Stimulated activated CD8-positive, alpha-beta memory T cell treated with anti-CD3 and anti-CD28 coated beads, Interleukin-15, amount 100 ng/mL, for 1 hour (primary cell): Measurements from ENCODE around the gene RRP15.
"Not testable (repeated sequence)": the region's sequence is repeated elsewhere in the genome, so short reads cannot be mapped to it uniquely, and the experiment has no call there.

Source experiments
- DNase-seq: peaks from one replicate; pipeline ENCODE4 v3.0.0-alpha.2; 2020; ENCODE audit warnings: low read depth

Gene RRP15

DNA sequence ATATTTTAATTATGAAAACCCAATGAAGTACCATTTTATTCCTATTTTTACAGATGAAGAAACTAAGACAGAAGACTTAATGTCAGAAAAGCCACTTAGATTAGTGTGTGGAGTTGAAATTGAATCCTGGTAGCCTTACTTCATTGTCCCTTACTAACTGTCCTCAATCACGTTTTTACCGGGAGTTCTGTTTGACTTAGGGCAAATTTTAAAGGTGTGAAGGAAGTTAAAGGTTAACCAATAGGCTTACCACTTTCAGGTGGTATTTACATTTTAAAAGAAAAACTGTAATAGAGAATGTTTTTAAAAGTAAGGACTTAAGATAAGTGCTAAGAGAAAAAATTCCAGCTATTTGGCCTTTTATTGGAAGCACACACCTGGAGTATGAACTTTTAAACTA is 12.4 kb downstream of the RRP15 start:
- no peak for DNase-seq

GRCh38 chr1:218297867-218298266 is 12.8 kb downstream of the RRP15 start:
- DNase-seq, result no peak

- no peak for DNase-seq
Observed at GRCh38 chr1:218298398-218298797, 13.3 kb downstream of the RRP15 start.

DNA sequence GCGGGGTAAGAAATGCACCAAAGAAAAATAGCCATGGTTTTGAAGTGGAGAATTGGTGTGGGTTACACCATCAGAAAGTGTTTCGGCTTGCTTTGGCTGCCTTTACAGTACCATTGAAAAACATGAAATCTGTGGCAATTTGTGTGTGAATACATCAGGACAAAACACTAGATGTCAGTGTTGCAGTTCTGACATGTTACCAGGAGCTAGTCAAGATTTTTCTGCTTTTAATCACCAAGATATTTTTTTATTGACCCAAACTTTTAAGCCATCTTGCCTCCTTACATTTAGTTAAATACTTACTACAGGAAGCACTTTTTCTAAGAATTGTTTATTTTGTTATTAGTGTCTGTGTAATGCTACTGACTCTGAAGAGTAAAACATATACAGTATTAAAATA is 14.3 kb downstream of the RRP15 start:
- no peak for DNase-seq

GRCh38 chr1:218301217-218301616 is 16.1 kb downstream of the RRP15 start:
- no peak for DNase-seq

GRCh38 chr1:218302155-218302554 is 17.1 kb downstream of the RRP15 start:
- DNase-seq, result no peak

GRCh38 chr1:218303176-218303879 is 18.2 kb downstream of the RRP15 start:
- no peak for DNase-seq

GRCh38 chr1:218304281-218305039 is 19.4 kb downstream of the RRP15 start:
- DNase-seq, result no peak

- DNase-seq, result no peak
Observed at GRCh38 chr1:218305472-218306064, 20.5 kb downstream of the RRP15 start.

DNA sequence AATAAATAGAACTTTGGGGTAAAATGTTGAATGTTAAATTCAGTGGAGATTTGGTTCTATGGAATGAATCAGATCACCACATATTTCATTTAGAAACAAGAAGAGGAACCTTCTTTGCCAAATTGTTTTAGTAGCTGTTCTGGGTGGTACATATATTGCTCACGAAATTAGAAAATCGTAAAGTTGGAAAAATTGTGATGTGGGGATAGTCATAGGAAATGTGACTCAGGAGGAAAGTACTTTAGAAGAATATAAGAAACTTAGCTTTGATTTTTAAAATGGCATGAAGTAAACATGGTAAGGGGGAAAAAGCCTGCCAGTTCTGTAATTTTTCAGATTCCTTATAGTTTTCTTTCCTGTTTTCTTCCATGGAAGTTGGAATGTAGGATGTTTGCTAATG is 27.4 kb downstream of the RRP15 start:
- DNase-seq, result no peak

DNA sequence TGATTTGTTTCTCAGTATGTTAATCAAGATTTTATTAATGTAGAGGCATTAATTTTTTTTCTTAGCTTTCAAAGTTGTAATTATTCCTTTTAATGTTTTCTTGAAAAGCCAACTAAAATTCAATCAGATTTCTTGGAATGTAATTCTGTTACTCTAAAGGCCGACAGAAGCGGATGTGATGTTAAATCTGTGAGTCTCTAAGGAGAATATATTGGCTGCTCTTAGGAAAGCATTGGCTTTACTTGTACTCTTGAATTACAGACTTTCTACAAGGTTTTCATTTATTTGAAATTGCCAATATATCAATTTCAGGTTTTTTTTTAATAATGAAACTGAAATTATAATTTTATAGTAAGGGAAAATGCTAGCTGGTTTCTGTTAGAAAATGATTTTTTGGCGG is 29.2 kb downstream of the RRP15 start:
- DNase-seq, result no peak

- DNase-seq, result no peak
Observed at GRCh38 chr1:218315638-218316037, 30.5 kb downstream of the RRP15 start.

DNA sequence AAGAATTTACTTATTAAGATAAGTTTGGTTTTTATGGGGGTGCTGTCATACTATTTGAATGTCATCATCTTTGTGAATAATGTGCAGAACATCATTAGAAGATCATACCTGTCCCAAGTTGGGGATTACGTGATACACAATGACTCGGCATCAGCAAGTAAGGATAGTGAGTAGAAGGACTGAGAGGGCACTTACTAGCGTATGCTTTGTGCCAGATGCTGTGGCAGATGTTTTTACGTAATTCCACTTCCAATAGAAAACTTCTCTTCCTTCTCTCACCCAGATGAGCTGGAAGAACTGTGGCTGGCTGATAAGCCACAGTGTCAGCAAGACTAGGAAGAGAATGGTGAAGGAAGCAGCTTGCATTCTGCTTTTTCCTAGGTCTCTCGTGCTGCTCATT is 32.0 kb downstream of the RRP15 start:
- DNase-seq, result no peak

GRCh38 chr1:218320182-218320581 is 35.1 kb downstream of the RRP15 start:
- DNase-seq, result not testable (repeated sequence)

DNA sequence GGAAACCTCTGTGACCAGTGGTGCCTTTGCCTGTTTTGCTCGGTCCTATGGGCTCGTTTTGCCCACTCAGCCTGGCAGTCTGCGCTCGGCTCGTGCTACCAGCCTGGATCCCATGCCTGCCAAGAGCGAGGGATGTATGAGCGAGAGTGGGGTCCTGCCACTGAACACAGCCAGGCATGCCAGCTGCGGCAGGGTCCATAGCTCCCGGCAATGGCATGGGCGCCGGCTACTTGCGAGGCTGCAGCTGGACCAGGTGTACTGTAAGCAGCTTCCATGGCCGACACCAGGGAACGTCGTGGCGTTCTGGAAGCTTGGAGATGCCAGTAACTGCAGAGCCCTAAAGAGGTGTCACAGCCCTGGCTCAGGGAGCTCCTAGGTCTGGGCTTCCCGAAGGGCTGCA is 37.7 kb downstream of the RRP15 start:
- no peak for DNase-seq

DNA sequence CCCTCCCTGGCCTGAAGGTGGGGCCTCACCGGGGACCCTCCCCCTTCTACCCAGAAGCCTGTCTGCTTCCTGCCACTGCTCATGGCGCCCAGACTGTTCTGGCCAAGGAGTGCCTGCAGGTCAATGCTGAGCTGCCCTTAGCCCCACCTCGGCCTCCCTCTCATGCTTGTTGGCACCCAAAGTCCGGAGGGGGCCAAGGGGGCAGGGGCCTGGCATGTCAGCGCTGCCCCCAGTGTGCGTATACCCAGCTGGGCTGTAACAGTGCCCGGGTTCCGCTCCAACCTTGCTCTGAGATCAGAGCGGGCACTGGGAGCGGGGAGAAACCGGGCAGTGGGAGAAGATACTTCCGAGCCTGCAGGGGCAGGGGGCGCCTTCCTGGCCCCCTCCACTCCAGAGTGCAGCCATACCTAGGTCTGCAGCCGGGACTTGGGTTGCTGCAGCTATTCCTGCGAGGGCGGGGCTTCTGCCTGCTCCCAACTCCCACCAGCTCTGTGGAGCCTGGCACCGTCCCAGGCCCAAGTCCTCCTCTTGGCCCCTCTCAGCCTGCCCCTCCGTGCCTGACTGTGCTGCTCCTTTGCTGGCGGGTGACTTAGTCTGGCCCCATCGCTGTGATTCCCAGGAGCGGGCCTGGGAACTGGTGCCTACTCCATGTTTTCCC is 38.6 kb downstream of the RRP15 start:
- no peak for DNase-seq

DNA sequence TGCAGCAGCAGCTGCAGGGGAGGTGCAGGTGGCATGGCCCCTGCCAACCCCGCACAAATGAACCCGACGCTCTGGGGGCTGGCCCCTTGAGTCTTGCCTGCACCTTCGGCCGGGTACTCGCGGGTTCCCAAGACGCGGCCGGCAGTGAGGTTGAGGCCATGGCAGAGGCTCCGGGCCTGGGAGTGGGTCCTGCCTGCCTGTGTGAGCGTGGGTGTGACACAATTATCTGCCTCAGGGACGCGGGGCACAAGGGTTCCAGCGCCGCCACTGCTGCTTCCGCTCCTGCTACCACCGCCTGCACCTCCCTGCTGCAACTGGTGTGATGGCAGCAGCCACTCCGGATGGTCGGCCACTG is 39.1 kb downstream of the RRP15 start:
- DNase-seq, result no peak

- no peak for DNase-seq
Observed at GRCh38 chr1:218328769-218329168, 43.7 kb downstream of the RRP15 start.

- DNase-seq, result no peak
Observed at GRCh38 chr1:218330043-218330623, 45.0 kb downstream of the RRP15 start.

DNA sequence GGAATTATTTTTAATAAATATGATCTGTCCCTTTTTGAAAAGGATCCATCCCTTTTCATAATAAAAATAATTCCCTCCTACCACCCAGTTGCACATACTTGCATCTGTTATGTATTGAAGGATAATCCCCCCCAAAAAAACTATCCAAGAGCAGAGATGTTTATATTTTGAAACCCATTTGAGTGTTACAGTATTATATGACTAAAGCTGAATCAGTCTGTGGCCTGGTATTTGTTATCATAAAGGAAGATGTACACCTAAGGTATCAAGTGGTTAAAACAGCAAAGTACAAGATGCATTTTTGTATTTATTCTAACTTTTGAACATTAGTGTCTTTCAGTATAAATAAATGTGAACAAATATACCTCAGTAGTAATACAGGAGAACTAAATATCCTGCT is 47.3 kb downstream of the RRP15 start:
- DNase-seq, result no peak

DNA sequence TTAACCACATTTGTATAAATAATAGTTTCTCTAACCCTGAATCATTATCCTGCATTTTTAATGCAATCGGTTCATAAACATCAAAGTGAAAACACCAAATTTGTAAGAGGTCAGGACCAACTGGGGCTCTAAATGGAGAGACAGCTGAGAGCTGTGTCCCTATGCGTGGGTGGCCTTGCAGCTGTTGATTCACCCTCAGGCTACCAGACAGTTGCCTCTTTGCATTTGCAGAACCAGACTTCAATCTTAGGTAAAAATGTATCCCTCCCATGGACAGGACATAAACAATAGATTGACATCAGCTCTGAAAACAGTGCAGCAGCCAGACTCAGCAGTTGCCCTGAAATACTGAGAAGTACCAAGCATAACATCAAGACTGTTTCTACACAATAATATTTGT is 51.2 kb downstream of the RRP15 start:
- no peak for DNase-seq

GRCh38 chr1:218339267-218339831 is 54.3 kb downstream of the RRP15 start:
- no peak for DNase-seq
